CD1c-positive myeloid dendritic cell (primary cell): Measurements from ENCODE around the gene SPAG17.
"Not testable (repeated sequence)": the region's sequence is repeated elsewhere in the genome, so short reads cannot be mapped to it uniquely, and the experiment has no call there.

Experiments used
- DNase-seq: peaks from one replicate; pipeline ENCODE4 v3.0.0-alpha.2; 2016; ENCODE audit errors: extremely low spot score

Gene SPAG17

GRCh38 chr1:117981455-117982192 lies 203.4 kb downstream of the SPAG17 start:
- no peak for DNase-seq

- no peak for DNase-seq
These were observed 208.6 kb downstream of the SPAG17 start for GRCh38 chr1:117976381-117976780.

- DNase-seq: no peak
These were observed 213.3 kb downstream of the SPAG17 start for GRCh38 chr1:117971777-117972176.

GRCh38 chr1:117970252-117970651 lies 214.8 kb downstream of the SPAG17 start:
- DNase-seq: no peak

GRCh38 chr1:117967881-117968280 lies 217.1 kb downstream of the SPAG17 start:
- no peak for DNase-seq

GRCh38 chr1:117967477-117967876 lies 217.6 kb downstream of the SPAG17 start:
- no peak for DNase-seq

- no peak for DNase-seq
These were observed 220.6 kb downstream of the SPAG17 start for GRCh38 chr1:117964290-117965038.

GRCh38 chr1:117959364-117959763 lies 225.7 kb downstream of the SPAG17 start:
- DNase-seq: no peak

GRCh38 chr1:117952386-117952785 lies 232.6 kb downstream of the SPAG17 start:
- no peak for DNase-seq

- no peak for DNase-seq
These were observed 242.7 kb downstream of the SPAG17 start for GRCh38 chr1:117942293-117942692.

GRCh38 chr1:117933769-117934168 lies 251.3 kb downstream of the SPAG17 start:
- no peak for DNase-seq

GRCh38 chr1:117932576-117932975 lies 252.5 kb downstream of the SPAG17 start:
- no peak for DNase-seq

GRCh38 chr1:117930484-117930883 lies 254.5 kb downstream of the SPAG17 start:
- peak; percentile 13 for DNase-seq

GRCh38 chr1:117930173-117930447 lies 254.9 kb downstream of the SPAG17 start:
- no peak for DNase-seq

GRCh38 chr1:117929343-117930172 lies 255.5 kb downstream of the SPAG17 start, which contains the start of the genes GDAP2 and WDR3:
Gene GDAP2, minus strand, starts transcription at chr1:117929621. Its CDS starts 9,264 bp downstream, at chr1:117920357.
Gene WDR3, plus strand, starts transcription at chr1:117929739. Its CDS starts 3,581 bp downstream, at chr1:117933320.
- peak; percentile 98 for DNase-seq

- peak; percentile 83 for DNase-seq
These were observed 256.1 kb downstream of the SPAG17 start for GRCh38 chr1:117928881-117929342.

GRCh38 chr1:117925981-117926380 lies 259.0 kb downstream of the SPAG17 start:
- DNase-seq: peak; percentile 63

- DNase-seq: not testable (repeated sequence)
These were observed 262.3 kb downstream of the SPAG17 start for GRCh38 chr1:117922717-117923116.

GRCh38 chr1:117921991-117922390 lies 263.0 kb downstream of the SPAG17 start:
- no peak for DNase-seq

GRCh38 chr1:117919376-117919775 lies 265.7 kb downstream of the SPAG17 start:
- no peak for DNase-seq

- no peak for DNase-seq
These were observed 274.0 kb downstream of the SPAG17 start for GRCh38 chr1:117911051-117911450.

- no peak for DNase-seq
These were observed 280.0 kb downstream of the SPAG17 start for GRCh38 chr1:117905019-117905418.
